SH-SY5Y (cell line): ENCODE measurements around the gene GGA2.
A peak's percentile ranks its signal among the peaks of the same experiment; 100 is the strongest.

Source experiments
- GATA2 ChIP-seq: IDR thresholded peaks from 2 replicates; pipeline ENCODE4 v1.6.1; 2011; ENCODE audit warnings: mild to moderate bottlenecking, low read depth, low read length
- GATA3 ChIP-seq: IDR thresholded peaks from 2 replicates; pipeline ENCODE4 v1.6.1; 2011; ENCODE audit warnings: low read depth, mild to moderate bottlenecking, low read length, moderate library complexity

GGA2 gene, protein sequence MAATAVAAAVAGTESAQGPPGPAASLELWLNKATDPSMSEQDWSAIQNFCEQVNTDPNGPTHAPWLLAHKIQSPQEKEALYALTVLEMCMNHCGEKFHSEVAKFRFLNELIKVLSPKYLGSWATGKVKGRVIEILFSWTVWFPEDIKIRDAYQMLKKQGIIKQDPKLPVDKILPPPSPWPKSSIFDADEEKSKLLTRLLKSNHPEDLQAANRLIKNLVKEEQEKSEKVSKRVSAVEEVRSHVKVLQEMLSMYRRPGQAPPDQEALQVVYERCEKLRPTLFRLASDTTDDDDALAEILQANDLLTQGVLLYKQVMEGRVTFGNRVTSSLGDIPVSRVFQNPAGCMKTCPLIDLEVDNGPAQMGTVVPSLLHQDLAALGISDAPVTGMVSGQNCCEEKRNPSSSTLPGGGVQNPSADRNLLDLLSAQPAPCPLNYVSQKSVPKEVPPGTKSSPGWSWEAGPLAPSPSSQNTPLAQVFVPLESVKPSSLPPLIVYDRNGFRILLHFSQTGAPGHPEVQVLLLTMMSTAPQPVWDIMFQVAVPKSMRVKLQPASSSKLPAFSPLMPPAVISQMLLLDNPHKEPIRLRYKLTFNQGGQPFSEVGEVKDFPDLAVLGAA

DNA sequence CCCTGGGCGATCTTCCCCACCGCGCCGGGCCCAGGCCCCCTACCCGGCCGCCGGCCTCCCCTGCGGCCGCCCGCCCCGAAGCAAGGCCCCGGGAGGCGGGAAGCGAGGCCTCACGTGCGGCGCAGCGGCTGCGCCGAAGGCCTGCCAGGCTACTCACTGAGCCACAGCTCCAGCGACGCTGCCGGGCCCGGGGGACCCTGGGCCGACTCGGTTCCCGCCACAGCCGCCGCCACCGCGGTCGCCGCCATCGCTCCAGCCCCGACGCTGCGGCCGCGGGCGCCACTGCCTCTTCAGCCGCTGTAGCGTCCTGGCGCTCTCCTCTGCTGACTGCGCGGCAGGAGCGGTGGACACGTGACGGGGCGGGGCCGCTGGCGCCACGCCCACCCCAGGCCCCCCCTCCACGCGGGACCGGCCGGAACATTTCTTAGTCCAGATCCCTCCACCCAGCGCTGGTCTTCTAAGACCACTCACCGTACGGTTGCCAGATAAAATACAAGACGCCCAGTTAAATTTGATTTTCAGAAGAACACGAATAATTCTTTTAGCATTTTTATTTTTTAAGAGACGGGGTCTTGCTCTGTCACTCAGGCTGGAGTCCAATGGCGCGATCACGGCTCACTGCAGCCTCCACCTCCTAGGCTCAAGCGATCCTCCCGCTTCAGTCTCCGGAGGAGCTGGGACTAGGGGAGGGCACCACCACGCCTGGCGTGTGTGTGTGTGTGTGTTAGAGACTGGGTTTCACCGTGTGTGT lies at the start of gene GGA2:
TSS of gene GGA2 (minus strand) at position 331 of the 751 bp plus-strand sequence. CDS start at position 248, 83 bp downstream.
- no peak for TF ChIP-seq GATA3
- no peak for TF ChIP-seq GATA2

DNA sequence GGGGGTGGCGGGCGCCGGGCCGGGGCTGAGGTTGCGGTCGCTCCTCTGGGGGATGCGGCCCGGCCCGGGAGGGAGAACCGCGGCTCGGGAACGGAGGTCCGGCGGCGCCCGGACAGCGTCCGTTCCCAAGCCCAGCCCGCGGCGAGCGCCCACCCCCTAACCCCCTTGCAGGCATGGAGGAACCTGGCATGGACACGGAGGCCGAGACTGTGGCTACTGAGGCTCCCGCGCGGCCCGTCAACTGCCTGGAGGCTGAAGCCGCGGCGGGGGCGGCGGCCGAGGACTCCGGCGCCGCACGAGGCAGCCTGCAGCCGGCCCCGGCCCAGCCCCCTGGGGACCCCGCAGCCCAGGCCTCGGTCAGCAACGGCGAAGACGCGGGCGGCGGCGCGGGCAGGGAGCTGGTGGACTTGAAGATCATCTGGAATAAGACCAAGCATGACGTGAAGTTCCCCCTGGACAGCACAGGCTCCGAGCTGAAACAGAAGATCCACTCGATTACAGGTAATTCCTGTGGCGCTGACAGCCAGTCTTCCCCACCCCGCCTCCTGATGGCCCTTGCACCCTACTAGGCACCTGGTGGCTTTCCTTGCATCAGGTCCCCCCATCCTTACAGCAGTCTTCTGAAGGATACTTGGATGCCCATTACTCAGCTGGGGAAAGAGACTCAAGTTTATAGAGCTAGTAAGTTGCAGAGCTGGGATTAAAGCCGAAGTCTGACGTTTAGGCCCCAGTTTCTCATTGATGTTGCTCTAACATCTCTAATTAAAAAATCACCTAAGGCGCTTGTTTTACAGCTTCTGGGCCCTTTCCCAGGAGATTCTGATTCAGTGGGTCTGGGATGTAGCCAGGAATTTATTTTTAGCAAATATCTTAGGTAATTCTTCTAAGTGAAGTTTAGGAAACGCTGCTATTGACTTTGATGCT lies 47.7 kb upstream of the GGA2 start:
- no peak for TF ChIP-seq GATA2
- no peak for TF ChIP-seq GATA3

DNA sequence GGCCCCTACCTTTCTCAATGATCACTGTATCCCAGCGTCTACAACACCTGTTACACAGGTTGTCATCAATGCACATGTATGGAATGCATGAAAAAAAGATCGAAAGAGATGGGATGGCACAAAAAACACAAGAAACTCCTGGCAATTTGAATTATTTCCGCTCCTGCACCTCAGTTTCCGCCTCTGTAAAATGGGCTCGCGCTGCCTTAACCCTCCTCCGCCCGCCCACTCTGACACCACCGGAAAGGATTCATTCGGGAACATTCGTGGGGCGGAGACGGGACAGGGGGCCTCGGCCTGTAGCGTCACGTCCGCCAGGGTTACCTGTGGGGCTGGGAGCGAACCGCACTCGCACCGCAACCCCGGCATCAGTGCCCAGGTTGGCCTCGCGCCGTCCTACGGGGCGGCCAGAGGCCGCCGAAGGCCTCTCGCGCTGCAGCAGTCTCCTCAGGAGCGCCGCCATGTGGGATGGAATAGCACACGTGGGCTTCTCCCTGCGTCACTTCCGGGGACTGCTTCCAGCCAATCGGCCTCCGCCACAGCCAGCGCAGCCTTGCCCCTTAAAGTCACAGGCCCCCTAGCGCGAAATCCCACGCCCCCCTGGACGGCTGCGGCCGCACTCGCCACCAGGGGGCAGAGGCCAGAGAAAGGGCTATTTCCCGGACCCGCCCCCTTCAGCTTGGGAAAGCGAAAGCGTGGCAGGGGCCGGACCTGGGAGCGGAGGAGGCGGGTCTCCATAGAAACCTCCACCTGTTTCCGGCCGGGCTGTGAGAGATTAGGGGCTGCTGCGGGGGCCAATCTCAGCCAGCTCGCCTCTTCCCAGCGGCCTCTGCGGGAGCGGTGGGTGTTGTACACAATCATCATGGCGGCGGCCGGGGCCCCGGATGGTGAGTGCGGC lies 46.8 kb upstream of the GGA2 start, which contains the start of the genes EARS2 and UBFD1:
TSS of gene EARS2 (minus strand) at position 470 of the 898 bp plus-strand sequence. CDS start at position 463, 7 bp downstream.
TSS of gene UBFD1 (plus strand) at position 847 of the 898 bp plus-strand sequence. CDS start at position 863, 16 bp downstream.
- peak; percentile 60 for TF ChIP-seq GATA2
- TF ChIP-seq GATA3: no peak

DNA sequence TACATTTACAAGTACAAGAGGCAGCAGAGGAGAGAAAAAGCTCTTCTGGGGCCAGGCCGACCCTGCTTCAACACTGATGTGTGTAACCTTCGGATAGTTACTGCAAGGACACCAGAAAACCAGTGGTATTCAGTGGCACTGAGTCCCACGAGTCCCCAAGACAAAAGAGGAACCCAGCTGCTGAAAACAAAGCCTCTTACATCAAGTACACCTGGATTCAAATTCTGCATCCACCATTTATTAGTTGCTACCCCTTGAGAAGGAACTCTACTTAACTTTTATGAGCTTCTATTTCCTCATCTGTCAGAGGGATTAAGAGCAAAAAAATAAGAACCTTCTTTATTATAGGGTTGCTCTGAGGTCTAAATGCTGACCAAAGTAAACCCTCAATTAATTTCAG lies 44.2 kb upstream of the GGA2 start:
- TF ChIP-seq GATA3 (no peak), GATA2 (no peak)

DNA sequence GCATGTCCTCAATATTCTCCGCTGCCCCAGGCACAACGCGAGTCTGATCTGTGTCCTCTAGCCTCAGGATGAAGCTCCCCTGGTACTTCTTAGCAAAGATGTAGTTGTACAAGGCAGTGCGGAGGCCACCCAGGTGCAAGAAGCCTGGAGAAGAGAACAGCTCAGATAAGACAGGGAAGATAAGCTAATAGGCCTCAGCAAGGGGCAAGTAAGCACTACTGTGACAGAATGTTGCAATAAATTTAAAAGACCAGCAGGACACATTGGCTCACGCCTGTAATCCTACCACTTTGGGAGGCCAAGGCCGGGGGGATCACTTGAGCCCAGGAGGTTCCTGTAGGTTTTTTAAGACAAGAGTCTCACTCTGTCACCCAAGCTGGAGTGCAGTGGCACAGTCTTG lies 41.9 kb upstream of the GGA2 start:
- TF ChIP-seq GATA2 (no peak), GATA3 (no peak)

DNA sequence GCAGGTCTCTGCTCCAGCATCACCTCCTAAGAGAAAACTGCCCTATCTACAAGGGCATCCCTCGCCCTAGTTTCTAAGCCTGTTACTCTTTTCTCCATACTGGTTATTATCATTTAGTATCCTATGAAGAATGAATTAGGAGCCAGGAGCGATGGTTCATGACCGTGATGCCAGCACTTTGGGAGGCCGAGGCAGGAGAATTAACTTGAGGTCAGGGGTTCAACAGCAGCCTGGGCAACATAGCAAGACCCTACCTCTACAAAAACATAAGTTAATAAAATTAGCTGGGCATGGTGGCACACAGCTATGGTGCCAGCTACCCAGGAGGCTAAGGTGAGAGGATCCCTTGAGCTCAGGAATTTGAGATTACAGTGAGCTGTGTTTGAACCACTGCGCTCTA lies 39.6 kb upstream of the GGA2 start:
- TF ChIP-seq GATA2 (no peak), GATA3 (no peak)

DNA sequence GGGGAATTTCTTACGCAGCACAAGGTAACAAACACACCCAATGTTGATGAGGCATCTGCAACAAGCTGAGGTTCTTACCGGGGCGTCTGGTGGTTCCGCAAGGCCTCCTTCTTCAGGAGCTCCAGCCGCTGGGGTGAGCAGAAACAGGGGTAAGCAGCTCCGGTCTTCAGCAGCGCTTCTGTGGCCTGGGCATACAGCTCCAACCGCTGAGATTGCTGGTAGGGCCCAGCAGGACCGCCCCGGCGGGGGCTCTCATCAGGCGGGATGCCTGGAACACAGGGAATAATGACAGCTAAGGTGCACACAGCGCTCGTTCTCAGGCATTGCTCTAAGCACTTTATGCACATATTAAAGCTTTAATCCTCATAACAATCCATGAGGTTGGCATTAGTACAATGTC lies 34.1 kb upstream of the GGA2 start:
- TF ChIP-seq GATA2: no peak

DNA sequence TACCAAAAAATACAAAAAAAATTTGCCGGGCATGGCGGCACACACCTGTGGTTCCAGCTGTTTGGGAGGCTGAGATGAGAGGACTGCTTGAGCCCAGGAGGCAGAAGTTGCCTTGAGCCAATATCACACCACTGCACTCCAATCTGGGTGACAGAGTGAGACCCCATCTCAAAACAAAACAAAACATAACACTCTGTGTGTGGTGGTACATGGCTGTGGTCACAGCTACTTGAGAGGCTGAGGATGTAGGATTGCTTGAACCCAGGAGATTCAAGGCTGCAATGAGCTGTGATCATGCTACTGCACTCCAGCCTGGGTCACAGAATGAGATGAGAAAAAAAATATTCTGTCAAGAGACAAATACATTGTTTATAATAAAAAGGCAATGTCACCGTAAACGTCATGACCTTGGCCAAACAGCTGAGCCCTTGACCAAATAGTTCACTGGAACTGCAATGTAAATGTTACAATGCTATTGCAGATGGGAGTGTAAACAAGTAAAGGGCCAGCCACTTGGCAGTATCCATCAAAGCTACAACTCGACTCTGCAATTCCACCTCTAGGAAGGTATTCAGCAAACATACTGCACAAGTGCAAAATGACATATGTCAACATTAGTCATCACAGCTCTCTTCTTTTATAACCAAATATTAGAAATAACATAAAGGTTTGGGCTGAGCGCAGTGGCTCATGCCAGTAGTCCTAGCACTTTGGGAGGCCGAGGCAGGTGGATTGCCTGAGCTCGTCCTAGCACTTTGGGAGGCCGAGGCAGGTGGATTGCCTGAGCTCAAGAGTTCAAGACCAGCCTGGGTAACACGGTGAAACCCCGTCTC lies 29.9 kb upstream of the GGA2 start:
- TF ChIP-seq GATA3 (no peak), GATA2 (no peak)

DNA sequence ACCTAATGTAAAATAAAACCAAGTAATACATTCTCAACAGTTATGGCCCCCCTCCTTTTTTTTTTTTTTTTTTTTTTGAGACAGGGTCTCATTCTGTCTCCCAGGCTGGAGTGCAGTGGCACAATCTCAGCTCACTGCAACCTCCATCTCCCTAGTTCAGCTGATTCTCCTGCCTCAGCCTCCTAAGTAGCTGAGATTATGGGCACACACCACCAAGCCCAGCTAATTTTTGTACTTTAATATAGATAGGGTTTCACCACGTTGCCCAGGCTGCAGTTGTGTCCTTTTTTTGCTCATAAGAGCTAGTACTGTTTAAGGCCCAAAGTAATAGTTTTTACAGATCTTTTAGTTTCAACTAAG lies 28.6 kb upstream of the GGA2 start:
- TF ChIP-seq GATA3: no peak
- no peak for TF ChIP-seq GATA2

DNA sequence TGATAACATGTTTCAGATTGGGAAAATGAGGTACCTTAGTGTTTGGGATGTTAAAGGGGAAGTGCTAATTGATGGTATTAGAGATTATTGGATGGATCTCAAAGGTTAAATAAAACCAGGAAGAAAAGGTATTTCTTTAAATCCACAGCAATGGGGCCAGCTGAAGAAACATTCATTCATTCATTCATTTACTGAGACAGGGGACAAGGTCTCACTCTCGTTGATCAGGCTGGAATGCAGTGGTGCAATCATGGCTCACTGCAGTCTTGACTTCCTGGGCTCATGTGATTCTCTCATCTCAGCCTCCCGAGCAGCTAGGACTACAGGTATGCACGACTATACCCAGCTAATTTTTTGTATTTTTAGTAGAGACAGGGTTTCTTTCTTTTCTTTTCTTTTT lies 27.1 kb upstream of the GGA2 start:
- TF ChIP-seq GATA3 (no peak), GATA2 (no peak)

DNA sequence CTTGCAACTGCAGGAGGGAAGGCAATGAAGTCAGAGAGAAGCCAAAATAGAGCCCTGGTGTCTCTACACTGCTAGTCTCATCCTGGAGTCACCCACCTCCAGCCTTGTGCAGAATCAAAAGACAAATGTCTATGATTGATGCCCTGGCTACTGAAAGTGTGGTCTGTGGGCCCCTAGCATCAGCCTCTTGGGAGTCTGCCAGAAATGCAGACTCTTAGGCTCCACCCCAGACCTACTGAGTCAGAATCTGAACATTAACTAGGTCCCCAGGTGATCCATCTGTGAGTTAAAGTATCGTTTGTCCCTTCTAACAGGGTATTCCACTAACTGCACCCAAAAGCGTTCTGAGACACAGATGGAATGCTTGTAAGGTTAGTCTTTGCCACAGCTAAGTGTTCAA lies 25.6 kb upstream of the GGA2 start:
- TF ChIP-seq GATA2 (no peak), GATA3 (no peak)
